HG03571 (cell line): Measurements from ENCODE around the gene HOXA9.

ENCODE experiments used
- ATAC-seq: cut with Tn5 transposase; IDR thresholded peaks from one replicate; pipeline ENCODE4 v1.9.1; 2021; ENCODE audit not compliant: unreplicated experiment

Gene HOXA9

DNA sequence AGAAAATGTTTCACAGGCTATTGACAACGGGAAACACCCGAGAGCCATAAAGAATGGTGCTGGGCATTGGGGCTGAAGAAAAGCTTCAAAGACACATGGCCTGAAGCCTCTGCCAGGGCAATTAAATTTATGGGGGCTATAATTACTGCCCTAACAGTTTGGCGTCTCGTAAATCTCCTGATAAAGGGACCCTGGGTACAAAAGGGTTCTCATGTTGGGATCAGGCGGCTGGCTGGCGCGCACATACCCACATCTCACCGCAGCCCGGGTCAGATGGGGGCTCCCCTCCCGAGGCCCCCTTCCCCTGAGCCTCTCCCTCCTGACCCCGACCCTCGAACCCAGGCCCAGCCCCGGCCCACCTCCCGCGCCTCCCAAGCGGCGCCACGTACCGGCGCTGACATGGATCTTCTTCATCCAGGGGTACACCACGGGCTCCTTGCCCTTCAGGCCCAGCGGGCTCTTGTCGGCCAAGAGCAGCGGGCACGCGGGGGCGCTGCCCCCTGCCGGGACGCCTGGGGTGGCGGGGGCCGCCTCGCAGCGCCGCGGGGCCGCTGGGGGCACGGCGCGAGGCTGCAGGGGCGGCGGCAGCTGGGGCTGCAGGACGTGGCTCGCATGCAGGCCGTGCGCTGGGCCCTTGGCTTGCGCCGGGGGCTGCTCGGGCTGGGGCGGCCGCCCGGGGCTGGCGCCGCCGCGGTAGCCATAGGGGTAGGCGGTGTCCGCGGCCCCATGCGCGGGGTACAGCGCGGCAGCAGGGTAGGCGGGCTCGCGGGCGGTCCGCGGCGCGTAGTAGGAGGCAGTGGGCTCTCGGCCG, 35.4 kb downstream of the HOXA9 start:
- ATAC-seq: no peak

DNA sequence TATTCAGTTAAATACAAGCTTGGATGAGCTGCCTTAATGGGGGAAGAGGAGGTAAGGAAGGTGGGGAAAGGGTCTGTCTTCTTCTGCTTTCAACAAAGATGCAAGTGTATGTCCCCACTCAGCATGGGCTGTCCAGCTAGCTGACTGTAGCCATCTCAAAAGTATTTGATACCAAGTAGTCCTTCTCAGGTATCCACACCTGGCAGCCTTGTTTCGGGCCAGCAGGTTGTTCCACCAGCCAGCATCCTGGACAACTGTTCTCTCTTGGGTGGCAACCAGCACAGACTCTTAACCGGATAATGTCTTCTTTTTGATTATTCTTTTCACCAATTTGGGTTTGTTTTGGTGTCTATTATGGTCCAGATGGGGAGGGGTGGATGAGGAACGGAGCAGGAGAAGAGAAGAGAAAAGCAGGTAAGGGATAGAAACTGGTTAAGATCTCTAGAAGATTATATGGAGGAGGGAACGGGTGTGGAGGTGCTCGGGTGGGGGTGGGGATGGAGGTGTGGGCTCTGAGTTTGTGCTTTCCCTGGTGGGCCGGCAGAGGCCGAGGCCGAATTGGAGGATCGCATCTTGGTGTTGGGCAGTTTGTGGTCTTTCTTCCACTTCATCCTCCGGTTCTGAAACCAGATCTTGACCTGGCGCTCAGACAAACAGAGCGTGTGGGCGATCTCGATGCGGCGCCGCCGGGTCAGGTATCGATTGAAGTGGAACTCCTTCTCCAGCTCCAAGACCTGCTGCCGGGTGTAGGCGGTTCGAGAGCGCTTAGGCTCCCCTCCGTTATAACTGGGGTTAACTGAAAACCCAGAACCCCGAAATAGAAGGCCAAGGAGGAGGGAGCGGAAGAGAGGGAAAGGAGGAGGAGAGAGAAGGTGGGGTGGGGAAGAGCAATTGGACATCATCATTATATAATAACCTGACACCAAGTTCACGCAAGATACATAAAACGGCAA, 36.3 kb downstream of the HOXA9 start:
- ATAC-seq: no peak

DNA sequence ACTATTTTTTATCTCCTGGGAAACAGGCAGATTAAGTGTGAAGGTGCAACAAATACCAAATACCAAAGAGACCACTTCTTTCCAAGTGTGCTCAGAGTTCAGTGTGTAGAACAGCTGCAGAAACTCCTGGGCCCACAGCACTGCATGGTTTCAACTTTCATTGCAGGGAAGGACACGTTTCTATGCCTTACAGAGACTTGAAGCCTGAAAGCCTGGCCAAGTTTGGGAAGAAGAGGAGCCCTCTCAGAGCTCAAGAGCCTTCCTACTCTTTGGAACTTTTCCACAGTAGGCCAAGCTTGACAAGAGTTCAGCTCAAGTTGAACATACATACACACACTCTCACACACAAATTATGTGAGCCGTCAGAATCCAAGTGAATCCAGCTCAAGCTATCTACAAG, 37.3 kb downstream of the HOXA9 start:
- ATAC-seq: no peak

DNA sequence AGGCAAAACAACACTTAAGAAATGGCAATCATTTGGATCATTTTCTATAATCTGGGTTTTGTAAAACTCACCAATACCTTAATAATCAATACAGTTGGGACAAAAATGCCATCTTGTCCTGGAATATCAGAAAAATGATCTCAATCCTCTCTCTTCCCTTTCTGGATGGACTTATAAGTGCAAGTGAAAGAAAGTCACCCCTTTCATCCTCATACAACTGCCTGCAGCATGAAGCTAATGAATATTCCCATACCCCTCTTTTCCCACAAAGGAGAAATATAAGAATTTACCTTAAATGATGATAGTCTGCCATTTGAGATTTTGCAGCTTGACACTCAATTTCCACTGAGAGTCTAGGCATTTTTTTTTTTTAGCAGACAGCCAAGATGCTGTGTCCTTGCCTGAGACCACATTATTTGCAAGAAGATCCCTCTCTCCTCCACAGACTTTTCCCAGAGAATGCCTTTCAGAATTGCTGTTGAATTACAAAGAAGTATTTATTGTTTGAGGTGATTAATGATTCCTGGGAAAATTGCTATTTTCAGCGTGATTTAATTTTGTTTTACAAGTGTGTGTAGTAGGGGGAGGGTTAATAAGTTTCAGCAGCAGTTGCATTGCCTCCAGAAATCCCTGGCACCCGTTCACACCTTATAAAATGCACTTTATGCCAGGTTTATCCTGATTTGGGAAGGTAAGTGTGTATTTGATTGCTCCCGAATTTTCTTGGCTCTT, 38.6 kb downstream of the HOXA9 start:
- no peak for ATAC-seq

DNA sequence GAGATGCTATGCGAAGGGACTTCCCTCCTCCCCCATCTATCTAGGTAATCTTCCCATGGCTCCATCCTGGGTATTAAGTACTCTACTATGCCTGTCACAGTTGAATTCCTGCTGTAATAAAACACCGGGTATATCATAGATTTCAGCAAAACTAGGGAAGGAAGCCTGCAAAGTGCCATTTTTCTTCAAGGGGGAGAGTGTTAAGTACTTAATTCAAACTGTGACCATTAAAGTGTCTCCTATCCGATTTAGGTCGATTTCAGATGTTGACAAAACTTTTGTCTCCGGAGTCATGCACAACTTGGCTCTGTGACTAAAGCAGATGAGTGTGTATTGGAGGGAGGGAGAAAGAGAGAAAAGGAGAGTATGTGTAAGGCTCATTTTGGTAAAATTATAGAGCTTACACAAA, 39.3 kb downstream of the HOXA9 start:
- ATAC-seq: no peak

DNA sequence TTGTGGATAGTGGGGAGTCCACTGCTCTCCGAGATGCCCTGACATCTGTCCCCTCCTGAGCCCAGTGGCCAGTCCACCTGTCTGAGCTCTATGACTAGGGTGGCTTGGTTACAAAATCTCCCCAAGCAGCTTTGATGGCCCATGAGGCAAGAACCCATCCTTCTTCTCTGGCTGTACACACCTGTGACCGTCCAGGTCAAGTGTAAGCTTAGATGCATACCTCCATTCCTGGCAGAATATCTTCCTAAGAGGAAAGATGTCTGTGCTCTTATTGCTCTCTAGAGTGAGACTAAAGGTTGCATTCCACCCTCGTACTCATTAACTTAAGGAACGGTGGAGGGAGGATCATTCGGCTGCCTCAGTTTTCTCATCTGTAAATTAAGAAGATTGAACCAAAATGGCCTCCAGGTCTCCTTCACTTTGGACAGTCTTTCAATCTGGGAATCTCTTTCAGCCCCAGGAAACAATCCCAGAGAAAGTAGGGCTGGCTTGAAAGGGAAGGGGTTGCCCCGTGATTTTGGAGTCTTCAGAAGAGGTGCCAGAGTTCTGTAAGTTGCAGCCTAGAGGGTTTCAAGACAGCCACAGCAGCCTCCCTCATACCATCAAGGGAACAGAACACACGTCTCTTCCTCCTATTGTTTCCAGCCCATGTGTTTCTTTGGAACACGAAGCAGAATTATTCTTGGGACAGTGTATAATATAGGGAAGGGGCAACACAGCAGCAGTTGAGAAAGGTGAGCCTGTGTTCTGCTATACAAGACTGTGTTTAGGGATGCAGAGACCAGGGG, 40.2 kb downstream of the HOXA9 start:
- no peak for ATAC-seq

DNA sequence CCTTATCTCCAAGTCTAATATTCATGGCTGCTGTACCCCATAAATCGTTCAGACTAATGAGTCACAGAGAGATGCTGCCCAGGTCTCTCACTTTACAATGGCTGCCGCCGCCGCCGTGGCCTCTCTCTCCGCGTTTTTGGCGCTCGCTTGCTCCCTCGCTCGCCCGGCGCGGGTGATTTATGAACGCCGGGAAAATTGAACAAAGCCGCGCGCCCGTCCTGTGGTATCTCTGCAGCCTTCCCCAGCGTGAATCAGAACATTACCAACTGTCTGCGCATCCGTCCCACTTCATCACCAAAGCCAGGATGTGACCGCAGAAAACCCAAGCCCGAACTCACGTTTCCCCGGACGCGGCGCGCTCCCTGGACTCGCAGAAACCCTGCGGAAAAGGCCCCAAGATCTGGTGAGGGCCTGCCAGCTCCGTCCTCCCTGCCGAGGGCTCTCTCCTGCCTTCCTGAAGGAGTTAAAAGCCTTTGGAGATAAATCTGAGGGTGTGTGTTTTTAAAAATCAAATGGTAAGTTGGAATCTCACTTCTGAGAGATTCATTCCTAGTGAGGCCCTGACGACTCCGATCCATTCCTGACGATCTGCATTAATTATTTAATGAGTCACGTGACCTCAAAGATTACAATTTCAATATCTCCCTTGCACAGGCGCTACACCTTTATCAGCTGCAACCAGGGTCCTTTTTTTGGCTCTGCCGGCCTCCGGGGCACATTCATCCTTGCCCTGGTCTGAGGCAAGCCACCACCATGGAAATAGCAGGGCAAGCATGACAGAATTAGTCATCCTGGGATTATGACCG, 41.0 kb downstream of the HOXA9 start:
- ATAC-seq: no peak

DNA sequence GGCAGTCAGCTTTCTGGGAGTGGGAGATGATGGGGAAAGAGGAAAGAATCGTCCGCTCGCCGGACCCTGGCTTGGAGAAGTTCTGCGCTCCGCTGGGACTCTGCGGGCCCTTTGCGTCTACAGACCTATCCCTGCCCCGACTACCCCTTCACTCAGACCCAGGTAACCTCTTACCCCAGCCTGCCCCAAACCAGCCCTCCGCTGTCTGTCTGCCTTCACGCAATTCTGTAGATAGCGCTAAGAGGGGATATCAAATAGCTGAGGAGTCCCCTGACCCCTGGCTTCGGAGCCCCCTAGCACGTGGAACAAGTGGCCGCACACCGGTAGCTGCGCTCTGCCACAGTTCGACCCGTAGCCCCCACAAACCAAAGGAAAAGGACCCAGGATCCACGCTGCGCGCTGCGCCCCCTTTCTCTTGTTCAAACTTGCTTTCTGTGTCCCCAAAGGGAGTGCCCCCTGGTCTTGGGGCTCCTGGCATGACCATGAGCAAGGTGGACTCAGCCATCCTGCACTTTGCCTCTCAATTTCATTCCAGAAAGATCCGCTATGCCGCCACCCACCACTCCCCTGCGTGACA, 41.8 kb downstream of the HOXA9 start:
- ATAC-seq: no peak

DNA sequence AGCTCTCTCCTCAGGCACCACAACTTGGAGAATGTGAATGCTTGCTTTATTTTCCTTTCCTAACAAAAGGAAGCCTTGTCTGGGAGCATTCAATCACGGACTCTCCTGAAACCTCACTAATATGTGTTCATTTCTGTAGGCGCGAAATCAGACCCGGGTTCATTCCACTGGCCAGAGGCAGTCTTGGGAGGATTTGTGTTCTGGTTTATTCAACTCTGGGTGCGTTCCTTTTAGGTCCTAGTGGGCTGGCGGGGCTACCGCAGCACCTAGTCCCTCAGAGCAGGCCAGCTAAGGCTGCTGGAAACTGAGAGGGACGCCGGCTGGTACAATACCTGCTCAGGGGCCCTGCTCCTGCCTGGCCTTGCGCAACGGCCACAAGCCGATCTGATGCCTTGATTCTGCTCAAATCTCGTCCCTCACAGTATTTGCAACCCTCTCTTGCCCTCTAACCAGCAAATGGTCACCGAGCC, 42.3 kb downstream of the HOXA9 start:
- ATAC-seq: no peak

DNA sequence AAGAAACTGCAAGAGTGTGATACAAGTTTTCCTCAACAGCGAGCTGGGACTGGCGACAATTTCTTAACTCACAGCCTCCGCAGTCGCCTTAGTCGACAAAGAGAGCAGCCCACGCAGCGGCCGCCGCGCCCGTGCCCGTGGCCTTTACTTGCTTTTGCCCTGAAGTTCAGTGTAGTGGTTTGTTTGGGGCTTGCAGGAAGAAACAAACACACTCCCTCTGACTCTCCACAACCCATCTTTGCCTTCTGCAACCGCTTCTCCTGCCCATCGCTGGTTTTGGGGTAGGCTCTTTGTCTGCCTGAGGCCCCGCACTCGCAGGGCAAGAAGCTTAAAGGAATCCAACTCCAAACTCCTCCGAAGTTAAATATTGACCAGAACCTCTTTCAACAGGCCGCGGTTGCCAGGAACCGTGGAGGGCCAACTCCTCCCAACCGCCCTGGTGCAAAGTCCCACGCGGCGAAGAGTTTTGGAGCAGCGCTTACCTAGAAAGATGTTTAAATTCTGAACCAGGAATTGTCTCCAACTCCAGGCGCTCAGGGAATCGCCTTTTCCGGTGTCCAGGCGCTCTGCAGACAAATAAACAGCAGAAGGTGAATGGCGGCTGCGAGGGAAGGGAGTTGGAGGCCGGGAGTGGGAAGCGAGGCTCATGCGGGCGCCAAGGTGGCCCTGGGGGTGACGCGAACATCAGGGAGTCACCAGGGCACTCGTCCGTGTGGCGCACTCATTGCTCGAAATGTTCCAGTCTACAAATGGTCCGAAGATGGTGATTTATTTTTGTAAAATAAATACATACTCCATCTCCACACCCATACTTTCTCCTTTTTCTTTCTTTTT, 43.0 kb downstream of the HOXA9 start:
- no peak for ATAC-seq

DNA sequence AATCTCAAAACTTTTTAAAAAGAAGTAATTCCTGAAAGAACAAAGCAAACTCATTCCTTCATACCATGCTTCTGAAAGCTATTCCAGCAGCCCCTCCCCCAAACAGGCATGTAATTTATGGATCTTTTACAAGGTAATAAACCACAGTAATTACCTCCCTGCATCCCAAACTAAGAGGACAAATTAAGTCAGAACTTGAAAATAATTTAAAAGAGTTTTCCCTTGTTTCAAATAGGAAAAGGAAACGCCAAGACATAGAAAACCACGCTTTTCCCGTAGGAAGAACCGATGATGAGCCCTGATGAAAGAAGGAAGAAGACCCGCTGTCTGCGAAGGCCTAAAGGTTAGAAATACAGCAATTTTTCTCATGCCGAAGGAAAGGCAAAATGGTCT, 43.7 kb downstream of the HOXA9 start:
- ATAC-seq: no peak

DNA sequence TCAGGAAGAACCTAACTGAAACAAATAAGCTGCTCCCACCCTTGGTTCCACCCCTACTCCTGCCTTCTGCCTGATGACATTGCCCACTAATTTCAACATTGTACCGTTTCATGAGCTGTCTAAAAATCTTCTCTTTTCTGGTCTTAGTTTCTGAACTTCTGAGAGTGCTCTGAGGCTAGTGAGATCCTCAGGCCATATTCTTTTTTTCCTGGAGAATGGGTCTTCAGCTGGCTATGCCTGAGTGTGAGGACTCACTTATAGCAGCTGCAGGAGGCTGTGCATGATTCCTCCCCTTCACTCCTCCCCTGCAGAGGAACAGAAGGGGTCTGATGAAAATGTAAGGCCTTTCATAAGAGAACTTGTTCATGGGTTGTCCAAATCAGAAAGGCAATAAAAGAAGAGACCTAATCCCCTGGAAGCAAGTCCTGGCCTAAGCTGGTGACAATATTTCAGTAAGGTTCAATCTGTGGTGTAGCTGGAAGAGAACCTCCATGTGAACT, 45.9 kb downstream of the HOXA9 start:
- ATAC-seq: no peak

DNA sequence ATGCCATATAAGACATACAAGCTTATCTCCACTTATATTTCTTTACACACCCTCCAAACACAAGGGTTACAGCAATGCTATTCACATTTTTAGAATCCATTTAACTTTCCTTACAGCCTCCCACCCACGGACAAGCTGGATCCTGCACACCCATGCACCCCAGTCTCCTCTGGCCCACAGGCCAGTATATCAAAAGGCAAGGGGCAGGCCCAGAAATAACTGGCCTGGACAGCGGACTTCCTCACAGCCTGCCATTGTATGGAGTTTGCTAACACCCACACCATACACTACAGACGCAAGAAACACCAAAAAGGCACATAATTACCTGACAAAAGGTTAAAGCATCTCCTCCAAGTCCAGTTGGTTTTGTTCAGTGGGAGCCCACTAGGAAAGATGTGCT, 46.8 kb downstream of the HOXA9 start:
- ATAC-seq: no peak

DNA sequence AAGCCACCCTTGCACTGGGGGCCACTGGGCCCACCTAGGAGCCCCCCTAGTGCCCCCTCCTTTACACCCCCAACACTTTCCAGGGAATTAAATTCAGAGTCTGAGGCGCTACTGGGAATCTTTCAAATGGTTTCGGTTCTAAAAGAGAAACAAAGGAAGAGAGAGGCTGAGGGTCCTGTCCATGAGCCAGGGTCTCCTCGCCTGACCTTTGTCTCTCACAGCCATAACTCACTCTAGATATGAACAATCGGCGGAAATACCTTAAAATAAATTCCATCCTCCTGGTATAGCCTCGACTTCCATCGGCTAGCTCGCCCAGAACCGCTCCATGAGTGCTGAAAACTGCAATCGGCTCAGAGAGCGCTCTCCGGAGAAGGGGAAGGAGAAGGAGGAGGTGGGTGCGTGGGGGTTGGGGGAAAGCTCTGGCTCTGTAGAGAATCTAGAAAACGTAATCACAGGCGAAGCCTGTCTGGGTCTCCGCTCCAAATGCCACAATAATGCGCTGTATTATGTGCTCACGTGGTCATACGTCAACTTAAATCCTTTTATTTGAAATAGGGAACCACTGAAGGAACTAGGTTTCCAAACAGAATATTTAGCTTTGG, 47.3 kb downstream of the HOXA9 start:
- no peak for ATAC-seq

DNA sequence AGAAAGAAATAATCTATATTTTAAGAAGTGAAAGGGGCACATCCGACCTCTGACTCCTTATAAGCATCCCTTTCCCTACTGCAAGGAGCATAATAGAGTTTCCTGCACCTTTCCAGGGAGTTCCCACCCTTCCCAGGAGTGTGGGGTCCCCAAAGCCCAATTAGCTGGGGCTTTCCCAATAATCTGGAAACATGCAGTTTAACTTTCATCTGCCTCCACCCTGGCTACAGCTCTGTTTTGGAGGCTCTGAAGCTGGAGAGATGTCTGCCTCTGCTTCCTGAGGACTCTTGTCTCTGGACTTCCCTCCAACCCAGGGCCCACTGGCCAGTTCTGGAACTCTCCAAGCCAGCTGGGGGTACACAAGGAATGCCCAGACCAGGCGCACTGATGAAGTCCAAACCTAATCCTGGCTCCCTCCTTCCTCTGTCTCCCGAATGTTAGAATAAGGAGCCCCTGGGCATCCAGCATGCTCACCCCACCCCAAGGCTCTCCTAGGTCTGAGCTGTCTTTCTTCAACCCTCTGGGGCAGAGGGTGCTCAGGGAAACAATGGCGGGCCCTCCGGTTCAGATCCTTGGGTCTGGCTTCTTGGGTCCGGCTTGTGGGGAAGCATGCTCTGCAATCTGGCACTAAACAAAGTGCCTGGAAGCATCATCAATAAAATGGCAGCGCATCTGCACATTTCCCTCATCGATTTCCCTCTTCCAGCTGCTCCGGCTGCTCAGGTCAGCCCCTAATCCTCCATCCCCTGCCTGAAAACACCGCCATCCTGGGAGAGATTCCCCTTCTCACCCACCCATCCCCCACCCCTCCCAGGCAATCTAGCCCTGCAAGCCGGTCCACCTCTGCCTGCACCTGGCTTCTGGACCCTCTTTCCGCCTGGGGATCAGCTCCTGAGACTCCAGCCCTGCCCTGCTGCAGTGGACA, 48.1 kb downstream of the HOXA9 start:
- no peak for ATAC-seq

DNA sequence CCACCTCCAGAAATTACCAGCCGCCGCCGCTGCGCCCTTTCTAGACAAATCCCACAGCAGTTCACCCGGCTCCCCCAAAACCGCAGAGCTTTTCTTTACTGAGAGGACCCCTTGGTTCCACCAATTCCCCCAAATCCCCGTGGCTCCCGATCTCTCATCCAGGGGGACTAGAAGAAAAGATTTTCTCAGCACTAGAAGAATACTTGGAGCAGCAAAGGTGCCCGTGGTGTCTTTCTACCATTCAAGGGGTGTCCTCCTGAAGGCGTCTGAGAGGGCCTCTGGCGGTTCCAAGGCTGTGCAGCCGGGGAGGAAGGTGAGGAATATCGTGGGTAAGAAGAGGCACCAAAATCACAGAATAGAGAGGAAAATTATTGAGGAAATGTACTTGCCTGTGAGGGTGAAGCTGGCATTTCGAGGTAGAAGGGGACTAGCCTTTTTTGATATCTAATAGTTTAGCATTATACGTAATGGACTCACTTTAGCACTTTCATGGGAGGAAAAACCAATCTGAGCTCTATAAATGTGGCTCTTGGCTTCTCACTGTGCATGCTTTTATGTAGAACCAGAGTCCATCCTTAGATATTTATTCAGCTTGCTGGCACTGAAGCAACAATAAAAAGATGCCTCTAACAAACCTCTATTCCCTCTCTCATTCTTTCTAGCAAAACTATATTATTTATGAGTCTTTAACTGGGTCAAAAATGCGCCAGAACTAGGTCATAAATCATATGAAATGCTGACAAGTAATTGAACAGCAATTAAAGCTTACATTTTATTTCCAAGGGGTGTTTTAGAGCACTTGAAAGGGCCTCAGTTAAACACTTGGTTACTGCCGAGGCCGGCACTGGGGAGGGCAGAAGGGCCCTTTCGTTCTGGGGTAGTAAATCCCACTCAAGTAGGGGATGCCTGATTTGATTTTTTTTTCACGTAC, 49.0 kb downstream of the HOXA9 start:
- no peak for ATAC-seq
